RKO (cell line): Measurements from ENCODE around the gene PCMTD2.
A peak's percentile ranks its signal among the peaks of the same experiment; 100 is the strongest.
"Not testable (repeated sequence)": the region's sequence is repeated elsewhere in the genome, so short reads cannot be mapped to it uniquely, and the experiment has no call there.

Experiments
- DNase-seq: peaks from one replicate; pipeline ENCODE4 v3.0.0-alpha.2; 2016; ENCODE audit warnings: low spot score

The PCMTD2 gene

DNA sequence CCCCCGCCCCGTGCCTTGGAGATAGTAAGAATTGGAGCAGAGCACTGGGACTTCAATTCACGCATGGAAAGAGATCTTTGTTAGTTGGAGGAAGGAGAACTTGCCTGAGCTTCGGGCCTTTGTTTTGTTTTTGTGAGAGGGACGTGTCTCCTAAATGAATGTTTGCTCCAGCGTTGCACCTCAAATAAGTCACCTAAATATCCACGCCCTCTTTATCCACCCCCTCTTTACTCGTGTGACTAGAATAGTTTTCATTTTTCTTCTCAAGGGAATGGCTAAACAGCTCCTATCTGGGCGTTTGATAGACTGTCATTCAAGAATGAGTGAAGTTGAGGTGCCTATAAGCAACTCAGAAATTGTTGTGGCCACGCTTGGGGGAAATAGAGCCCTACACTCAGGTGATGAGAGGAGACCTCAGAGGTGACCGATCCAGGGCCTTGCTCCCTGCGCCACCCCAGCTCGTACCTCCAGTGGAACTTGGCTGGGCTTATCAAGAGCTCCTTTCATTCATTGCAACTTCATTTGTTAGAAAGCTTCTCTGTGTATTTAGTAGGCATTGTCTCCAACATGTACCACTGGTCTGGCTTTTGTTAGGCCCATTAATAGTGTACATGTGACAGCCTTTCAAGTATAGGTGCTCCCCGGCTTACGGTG is 861 bp downstream of the PCMTD2 start:
- DNase-seq = peak; percentile 55

DNA sequence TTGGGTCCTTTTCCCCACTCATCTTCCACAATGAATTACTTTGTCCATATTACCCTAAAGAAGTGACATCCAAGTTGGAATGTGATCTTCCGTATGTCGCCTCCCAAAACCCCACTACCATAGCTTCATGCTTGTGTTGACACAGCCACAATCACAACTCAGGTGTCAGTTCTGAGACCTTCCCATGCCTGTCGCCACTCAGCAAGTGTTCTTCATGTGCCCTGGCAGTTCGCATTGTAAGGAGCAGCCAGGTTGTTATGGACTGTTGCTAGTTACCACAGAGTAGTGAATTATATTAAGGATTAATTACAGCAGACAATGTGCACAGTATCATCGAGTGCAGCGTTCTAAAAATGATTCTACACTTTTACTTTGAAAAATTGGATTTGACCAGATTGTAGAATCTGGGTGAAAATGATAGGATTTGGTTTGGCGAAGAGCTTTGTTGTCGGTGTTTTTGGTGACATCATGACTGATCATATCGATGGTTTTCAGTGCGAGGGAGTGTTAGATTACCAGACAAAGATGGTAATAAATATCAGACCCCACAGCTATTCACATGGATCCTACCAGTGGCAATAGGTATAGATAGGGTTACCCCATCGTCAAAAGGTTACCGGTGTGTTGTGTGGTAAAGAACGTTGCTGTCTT is 1.7 kb downstream of the PCMTD2 start:
- DNase-seq = no peak

DNA sequence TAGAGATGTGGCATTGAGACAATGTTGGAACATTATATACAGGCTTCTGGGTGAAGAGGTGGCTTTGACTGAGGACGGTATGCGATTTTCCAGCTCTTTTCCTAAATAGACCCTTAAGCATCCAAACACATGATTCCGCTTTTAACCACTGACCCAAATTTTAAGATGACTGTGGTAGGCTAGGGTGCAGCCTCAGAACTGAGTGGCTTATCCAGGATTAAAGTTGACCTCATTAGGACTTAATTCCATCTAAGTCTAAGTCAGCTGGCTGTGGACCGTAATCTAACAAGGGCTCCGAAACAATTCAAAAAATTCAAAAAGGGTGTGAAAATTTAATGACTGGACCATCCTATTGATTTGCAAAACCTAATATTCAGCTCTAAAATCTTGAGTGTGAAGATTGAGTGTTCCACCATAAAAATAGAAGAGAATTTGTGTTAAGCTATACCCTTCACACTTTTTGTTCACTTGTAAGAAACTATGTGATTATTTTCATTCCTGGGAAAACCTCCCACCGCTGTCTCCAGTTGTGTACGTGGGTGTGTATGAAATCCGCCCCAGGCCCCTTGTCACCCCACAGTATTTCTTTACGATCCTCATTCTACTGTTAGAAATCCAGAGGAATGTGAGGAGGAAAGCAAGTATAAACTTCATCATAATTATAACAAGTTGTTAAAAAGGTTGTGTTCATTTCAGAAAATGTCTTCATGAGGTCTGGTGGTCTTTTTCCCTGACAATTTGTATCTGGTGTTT is 2.7 kb downstream of the PCMTD2 start:
- DNase-seq = no peak

- no peak for DNase-seq
These were observed 4.7 kb downstream of the PCMTD2 start for GRCh38 chr20:64260239-64260638.

DNA sequence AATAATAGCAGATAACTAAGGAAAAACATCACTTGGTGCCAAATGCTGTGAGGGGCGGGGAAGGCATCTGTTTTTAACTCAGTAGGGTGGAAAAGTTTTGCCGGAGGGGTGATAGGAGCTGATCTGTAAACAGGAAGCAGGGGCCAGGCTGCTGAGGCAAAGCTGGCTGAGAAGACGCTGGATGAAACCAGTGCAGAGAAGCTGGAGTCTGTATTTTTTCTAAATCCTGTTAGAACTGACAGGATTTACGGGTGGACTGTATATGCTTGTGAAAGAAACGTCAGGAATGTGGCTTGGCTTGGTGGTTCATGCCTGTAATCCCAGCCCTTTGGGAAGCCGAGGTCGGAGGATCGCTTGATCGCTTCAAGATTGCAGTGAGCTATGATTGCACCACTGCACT is 5.6 kb downstream of the PCMTD2 start:
- no peak for DNase-seq

DNA sequence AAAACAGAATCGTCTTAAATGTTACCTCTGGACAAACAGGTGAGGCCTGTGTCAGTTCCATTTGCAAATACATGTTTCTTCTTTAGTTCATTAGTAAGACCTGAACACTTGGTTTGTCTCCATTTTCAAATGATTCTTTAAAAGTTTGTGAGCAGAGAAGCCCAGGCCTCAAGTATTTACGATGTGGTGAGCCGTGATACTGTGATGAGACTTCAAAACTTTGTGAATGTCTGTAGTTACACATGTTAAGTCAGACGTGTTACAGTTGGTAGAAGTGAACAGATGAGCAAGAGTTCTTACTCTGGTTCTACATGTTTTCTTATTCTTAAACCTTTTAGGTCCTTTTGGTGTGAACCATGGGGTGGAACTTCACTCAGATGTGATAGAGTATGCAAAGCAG is 8.5 kb downstream of the PCMTD2 start:
- no peak for DNase-seq

DNA sequence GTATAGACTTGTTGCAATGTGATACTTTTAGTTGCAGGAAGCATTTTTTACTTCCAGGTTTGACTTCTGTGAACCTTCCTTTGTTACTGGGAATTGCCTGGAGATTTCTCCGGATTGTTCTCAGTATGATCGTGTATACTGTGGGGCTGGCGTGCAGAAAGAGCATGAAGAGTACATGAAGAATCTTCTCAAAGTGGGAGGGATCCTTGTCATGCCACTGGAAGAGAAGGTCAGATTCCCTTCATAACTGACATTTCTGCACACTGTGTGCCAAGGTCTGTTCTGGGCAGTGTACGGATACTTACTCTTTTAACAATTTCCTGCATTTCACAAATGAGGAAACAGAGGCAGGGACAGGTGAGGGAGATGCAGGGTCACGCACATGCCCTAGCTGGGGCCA is 9.7 kb downstream of the PCMTD2 start:
- DNase-seq = no peak

GRCh38 chr20:64266988-64267387 is 11.4 kb downstream of the PCMTD2 start:
- no peak for DNase-seq

DNA sequence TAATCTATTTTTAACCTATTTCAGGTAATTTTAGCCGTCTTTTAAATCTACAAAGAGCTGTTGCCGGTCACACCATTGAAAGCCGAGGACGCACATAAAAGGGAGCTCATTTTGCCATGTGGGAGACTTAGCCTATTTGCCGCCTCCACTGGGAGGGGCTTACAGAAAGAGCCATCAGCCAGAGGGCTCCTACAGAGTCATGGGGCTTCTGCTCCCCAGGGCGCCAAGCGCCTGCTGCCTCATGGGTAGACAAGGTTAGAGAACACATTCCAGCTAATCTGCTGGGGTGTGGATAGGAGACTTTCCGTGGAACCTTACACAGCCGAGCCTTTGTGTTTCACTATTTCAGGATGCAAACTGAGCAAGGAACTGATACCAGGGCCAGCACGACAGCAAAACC is 12.6 kb downstream of the PCMTD2 start:
- DNase-seq = no peak

DNA sequence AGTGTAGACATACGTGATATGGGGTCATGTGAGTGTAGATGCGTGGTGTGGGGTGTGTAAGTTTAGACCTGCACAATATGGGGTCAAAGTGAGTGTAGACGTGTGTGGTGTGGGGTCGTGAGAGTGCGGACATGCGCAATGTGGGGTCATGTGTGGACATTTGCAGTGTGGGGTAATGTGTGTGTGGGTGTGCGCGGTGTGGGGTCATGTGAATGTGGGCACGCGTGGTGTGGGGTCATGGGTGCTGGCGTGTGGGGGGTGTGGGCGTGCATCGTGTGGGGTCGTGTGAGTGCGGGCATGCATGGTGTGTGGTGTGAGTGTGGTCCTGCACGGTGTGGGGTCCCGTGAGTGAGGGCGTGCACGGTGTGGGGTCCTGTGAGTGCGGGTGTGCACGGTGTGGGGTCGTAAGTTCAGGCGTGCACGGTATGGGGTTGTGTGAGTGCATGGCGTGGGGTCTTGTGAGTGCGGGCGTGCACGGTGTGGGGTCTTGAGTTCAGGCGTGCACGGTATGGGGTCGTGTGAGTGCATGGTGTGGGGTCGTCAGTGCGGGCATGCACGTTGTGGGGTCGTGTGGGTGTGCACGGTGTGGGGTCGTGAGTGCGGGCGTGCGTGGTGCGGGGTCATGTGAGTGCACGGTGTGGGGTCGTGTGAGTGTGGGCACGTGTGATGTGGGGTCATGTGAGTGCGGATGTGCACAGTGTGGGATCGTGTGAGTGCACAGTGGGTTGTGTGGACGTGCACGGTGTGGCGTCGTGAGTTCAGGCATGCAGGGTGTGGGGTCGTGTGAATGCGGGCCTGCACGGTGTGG is 14.3 kb downstream of the PCMTD2 start:
- no peak for DNase-seq

DNA sequence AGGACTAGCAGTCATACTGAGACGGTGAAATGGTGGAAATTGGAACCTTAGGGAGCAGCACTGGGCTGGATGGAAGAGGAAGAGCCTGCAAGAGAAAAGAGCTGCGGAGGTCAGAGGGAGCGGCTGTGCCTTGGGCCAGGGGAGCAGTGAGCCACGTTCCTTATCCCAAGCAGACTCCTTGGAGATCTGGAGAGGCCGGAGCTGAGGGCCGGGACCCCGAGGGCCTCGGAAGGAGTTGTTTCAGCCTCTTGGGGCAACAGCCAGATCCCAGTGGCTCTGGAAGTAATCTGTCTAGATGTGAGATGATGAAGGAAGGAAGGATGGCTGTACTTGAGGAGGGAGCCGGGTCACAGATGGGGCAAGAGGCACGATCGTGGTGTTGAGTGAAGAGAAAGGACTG is 16.1 kb downstream of the PCMTD2 start:
- DNase-seq = no peak

DNA sequence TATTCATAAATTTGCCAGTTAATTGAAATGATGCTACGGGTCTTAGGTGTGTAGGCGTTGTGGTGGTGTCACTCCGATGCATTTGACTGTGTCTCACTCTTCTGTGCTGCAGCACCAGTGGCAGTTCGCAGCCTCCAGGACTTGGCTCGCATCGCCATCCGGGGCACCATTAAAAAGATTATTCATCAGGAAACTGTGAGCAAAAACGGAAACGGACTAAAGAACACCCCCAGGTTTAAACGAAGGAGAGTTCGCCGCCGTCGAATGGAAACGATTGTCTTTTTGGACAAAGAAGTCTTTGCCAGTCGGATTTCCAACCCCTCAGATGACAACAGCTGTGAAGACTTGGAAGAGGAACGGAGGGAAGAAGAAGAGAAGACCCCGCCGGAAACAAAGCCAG is 17.6 kb downstream of the PCMTD2 start:
- no peak for DNase-seq

DNA sequence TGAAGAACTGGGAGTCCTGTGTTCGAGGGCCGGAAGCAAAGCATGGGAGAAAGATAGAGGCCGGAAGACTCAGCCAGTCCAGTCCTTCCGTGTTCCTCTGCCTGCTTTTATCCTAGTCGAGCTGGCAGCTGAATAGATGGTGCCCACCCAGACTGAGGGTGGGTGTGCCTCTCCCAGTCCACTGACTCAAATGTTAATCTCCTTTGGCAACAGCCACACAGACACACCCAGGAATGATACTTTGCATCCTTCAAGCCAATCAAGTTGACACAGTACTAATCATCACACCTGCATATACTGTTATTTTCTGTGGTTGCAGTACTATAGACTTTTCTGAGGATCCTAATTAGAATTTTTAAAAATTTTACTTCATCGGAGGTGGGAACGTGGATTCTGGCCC is 21.3 kb downstream of the PCMTD2 start:
- no peak for DNase-seq

GRCh38 chr20:64277571-64278316 is 22.2 kb downstream of the PCMTD2 start:
- no peak for DNase-seq

DNA sequence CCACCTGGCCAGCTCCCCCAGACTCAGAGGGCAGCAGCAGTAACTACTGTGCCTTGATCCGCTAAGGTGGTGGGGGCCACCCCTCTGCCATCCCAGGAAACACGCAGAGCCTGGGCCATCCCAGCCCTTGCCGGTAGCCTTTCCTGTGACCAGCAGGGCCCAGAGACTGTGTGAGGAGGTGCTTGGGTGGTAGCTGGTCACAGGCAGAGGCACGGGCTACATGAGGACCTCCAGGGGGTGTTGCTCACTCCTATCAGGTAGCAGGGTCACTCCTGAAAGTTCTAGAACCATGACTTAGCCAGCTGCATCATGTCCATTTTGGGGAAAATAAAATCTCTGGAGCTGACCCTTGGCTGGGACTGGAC is 22.8 kb downstream of the PCMTD2 start:
- DNase-seq = no peak

- no peak for DNase-seq
These were observed 24.4 kb downstream of the PCMTD2 start for GRCh38 chr20:64279826-64280459.

DNA sequence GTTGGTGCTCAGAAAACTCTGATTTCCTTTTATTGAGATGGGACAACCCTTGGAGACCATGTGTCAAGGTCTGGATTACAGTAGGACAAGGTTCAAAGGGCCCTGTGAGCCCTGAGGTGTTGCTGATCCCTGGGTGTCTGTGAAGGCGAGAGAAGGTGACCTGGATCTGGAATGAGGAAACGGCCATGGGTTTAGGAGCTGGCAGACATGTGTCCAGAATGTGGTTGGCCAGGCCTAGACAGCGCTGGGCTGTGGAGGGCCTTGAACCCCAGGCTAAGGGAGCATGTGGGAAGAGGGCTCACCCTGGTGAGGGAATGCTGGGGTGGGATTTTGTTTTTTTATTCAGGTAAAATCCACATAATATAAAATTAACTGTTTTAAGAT is 24.9 kb downstream of the PCMTD2 start:
- DNase-seq = no peak

DNA sequence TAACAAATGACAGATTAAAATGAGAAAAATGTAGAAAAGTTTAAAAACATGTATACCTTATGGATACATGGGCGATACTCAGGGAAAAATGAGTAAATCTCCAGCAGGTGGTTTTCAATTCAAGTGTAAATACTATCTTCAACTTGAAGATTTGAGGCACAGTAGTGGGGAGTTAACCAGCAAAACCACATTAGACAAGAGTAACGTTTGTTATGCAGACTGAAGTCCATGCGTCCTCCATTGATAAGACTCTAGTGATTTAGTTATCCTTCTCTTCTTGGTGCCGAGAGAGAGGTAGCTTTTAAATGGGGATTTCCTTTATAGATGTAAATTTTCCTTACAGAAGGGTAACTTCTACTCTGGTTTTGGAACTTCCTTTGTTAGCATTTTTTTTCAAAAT is 28.1 kb downstream of the PCMTD2 start:
- DNase-seq = no peak

GRCh38 chr20:64285579-64286446 is 30.3 kb downstream of the PCMTD2 start:
- DNase-seq = peak; percentile 85

- not testable (repeated sequence) for DNase-seq
These were observed 31.1 kb downstream of the PCMTD2 start for GRCh38 chr20:64286447-64287263.
